BLaER1 treated with 17β-estradiol and CSF1 and Interleukin-3, amounts not matched to agents 10 nM and 100 nM (cell line): ENCODE data around the gene FLRT3.

ENCODE experiments used
- H3K27ac ChIP-seq, 11 experiments: shearing (Covaris generic); formaldehyde crosslinking; 2 replicates each; pipeline ENCODE4 v1.8.1; 2022
- H3K27me3 ChIP-seq, 11 experiments: shearing (Covaris generic); formaldehyde crosslinking; 2 replicates each; pipeline ENCODE4 v1.8.1; 2022
- H3K36me3 ChIP-seq, 11 experiments: shearing (Covaris generic); formaldehyde crosslinking; 2 replicates each; pipeline ENCODE4 v1.8.1; 2022
- H3K4me1 ChIP-seq, 10 experiments: shearing (Covaris generic); formaldehyde crosslinking; 2 replicates each; pipeline ENCODE4 v1.8.1; 2022
- H3K4me2 ChIP-seq, 11 experiments: shearing (Covaris generic); formaldehyde crosslinking; 2 replicates each; pipeline ENCODE4 v1.8.1; 2022
- H3K4me3 ChIP-seq, 10 experiments: shearing (Covaris generic); formaldehyde crosslinking; 2 replicates each; pipeline ENCODE4 v1.8.1; 2022
- H3K9ac ChIP-seq, 11 experiments: shearing (Covaris generic); formaldehyde crosslinking; 2 replicates each; pipeline ENCODE4 v1.8.1; 2022
- H3K9me3 ChIP-seq, 11 experiments: shearing (Covaris generic); formaldehyde crosslinking; replicated peaks in 1 of 11; 2 replicates each; pipeline ENCODE4 v1.8.1; 2022
- H4K20me1 ChIP-seq, 11 experiments: shearing (Covaris generic); formaldehyde crosslinking; 2 replicates each; pipeline ENCODE4 v1.8.1; 2022
- Cebpa-rat ChIP-seq, 11 experiments: shearing (Covaris generic); IDR thresholded peaks; 2 replicates each; pipeline ENCODE4 v1.8.1; 2022

The FLRT3 gene

GRCh38 chr20:14334306-14334930 lies 3.0 kb downstream of the FLRT3 start:
- Histone ChIP-seq H3K9me3 (no peaks in the 10 kb centered on the region), H3K4me2 (peak overlapping the region in 4 of 11 experiments; percentile 11 to 44 (median 16); a peak in 6 of 22 replicates), H3K36me3 (no peaks in the 10 kb centered on the region), H3K27me3 (no peaks in the 10 kb centered on the region), H3K4me3 (no peak overlapping the region), H4K20me1 (no peaks in the 10 kb centered on the region), H3K27ac (no peak overlapping the region), H3K9ac (no peak overlapping the region; a peak in 1 of 22 replicates), H3K4me1 (peaks cover 0 to 16% (median 3%) of the 10 kb centered on the region in 10 experiments; a peak in 9 of 20 replicates)
- no peak for TF ChIP-seq Cebpa-rat (IDR thresholded peaks at IDR 0.05)

GRCh38 chr20:14333721-14334120 lies 3.7 kb downstream of the FLRT3 start:
- TF ChIP-seq Cebpa-rat (IDR thresholded peaks at IDR 0.05), result no peak
- peak overlapping the region in 6 of 11 experiments; percentile 11 to 44 (median 24); a peak in 9 of 22 replicates for H3K4me2 ChIP-seq
- no peak overlapping the region for H3K4me3 ChIP-seq
- no peaks in the 10 kb centered on the region for H3K9me3 ChIP-seq
- H3K27ac ChIP-seq, result no peak overlapping the region
- peaks cover 0 to 16% (median 3%) of the 10 kb centered on the region in 10 experiments; a peak in 9 of 20 replicates for H3K4me1 ChIP-seq
- no peaks in the 10 kb centered on the region for H3K36me3 ChIP-seq
- H3K9ac ChIP-seq, result no peak overlapping the region; a peak in 1 of 22 replicates
- no peaks in the 10 kb centered on the region for H4K20me1 ChIP-seq
- no peaks in the 10 kb centered on the region for H3K27me3 ChIP-seq

GRCh38 chr20:14332866-14333265 lies 4.5 kb downstream of the FLRT3 start:
- H3K9me3 ChIP-seq, result no peaks in the 10 kb centered on the region
- H3K9ac ChIP-seq, result no peak overlapping the region
- H3K36me3 ChIP-seq, result no peaks in the 10 kb centered on the region
- TF ChIP-seq Cebpa-rat (IDR thresholded peaks at IDR 0.05), result no peak
- H4K20me1 ChIP-seq, result no peaks in the 10 kb centered on the region
- H3K4me3 ChIP-seq, result no peak overlapping the region
- H3K4me2 ChIP-seq, result no peak overlapping the region
- peaks cover 0 to 16% (median 3%) of the 10 kb centered on the region in 10 experiments; a peak in 9 of 20 replicates for H3K4me1 ChIP-seq
- H3K27ac ChIP-seq, result no peak overlapping the region
- no peaks in the 10 kb centered on the region for H3K27me3 ChIP-seq

DNA sequence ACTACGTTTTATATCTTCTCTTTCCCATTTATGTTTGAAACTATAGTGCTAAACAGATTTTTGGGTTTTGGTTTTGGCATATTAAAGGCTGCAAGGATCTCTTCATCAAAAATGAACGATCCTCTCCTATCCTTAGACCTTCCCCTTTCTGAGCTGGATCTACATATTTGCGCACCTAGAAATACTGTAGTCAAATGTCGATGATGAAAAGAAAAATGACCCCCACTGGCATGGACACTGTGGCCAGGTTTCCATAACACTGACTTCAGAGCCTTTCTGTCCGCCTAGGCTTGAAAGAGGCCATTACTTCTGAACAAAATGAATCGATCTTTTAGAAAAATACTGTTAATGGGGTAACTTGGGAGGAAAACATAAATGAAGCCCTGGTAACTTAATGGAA lies 5.8 kb downstream of the FLRT3 start:
- Histone ChIP-seq H3K4me3 (no peak overlapping the region), H3K36me3 (no peaks in the 10 kb centered on the region), H3K9ac (no peak overlapping the region), H3K9me3 (no peaks in the 10 kb centered on the region), H4K20me1 (no peaks in the 10 kb centered on the region), H3K4me1 (peaks cover 0 to 10% (median 3%) of the 10 kb centered on the region in 10 experiments; a peak in 7 of 20 replicates), H3K27me3 (no peaks in the 10 kb centered on the region), H3K27ac (no peak overlapping the region), H3K4me2 (no peak overlapping the region)
- no peak for TF ChIP-seq Cebpa-rat (IDR thresholded peaks at IDR 0.05)

DNA sequence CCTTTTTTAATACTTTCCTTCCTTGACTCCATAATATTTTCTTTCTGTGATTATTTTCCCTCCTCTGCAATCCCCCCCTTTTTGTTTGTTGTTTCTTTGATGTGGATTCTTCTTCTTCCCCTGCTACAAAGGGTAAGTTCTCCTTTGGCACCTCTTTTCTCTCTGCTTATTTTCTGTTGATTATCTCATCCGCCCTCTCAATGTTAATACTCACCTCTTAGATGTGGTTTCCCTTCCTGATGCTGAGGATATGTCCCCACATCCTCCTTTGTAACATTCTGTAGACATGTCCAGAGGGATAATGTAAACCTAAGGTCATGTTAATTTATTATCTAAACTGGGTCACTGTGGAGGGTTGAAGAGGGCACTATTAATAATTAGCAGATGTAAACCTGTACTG lies 17.7 kb downstream of the FLRT3 start:
- no peaks in the 10 kb centered on the region for H3K36me3 ChIP-seq
- H3K4me1 ChIP-seq, result peaks cover 0 to 10% (median 7%) of the 10 kb centered on the region in 10 experiments; a peak in 12 of 20 replicates
- no peak overlapping the region for H3K27ac ChIP-seq
- H3K4me3 ChIP-seq, result no peak overlapping the region
- H3K27me3 ChIP-seq, result no peaks in the 10 kb centered on the region
- H3K9ac ChIP-seq, result no peak overlapping the region
- H4K20me1 ChIP-seq, result no peaks in the 10 kb centered on the region
- no peak for TF ChIP-seq Cebpa-rat (IDR thresholded peaks at IDR 0.05)
- H3K9me3 ChIP-seq, result no peaks in the 10 kb centered on the region
- H3K4me2 ChIP-seq, result peak overlapping the region in 6 of 11 experiments; percentile 11 to 48 (median 38); a peak in 10 of 22 replicates

- Histone ChIP-seq H3K9ac (no peak overlapping the region), H3K4me1 (no peaks in the 10 kb centered on the region), H3K4me2 (no peak overlapping the region), H3K4me3 (no peak overlapping the region), H4K20me1 (no peaks in the 10 kb centered on the region), H3K9me3 (no peaks in the 10 kb centered on the region), H3K27me3 (no peaks in the 10 kb centered on the region), H3K27ac (no peak overlapping the region), H3K36me3 (no peaks in the 10 kb centered on the region)
- no peak for TF ChIP-seq Cebpa-rat (IDR thresholded peaks at IDR 0.05)
Observed at GRCh38 chr20:14313341-14314020, 23.9 kb downstream of the FLRT3 start.

DNA sequence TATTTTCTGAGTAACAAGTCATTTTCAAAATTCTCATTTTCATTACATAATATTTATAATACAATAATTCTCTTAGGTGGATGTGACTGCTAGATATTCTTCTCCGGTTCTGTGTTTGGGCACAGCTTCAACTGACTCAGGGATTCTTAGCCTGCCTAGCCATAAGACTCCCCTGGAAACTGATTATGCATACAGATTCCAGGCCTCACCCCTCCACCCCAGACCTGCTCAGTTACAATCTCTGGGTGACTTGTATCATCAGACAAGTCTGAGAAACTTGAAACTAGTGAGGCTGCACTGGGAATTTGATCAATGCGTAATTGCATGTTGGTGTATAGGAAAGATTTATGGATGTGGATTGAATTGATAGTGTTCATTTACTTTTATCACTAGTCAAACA lies 25.4 kb downstream of the FLRT3 start:
- H3K4me1 ChIP-seq, result no peaks in the 10 kb centered on the region
- H4K20me1 ChIP-seq, result no peaks in the 10 kb centered on the region
- no peak overlapping the region for H3K4me3 ChIP-seq
- H3K36me3 ChIP-seq, result no peaks in the 10 kb centered on the region
- no peak overlapping the region for H3K9ac ChIP-seq
- TF ChIP-seq Cebpa-rat (IDR thresholded peaks at IDR 0.05), result no peak
- H3K4me2 ChIP-seq, result no peak overlapping the region
- H3K27me3 ChIP-seq, result no peaks in the 10 kb centered on the region
- no peak overlapping the region for H3K27ac ChIP-seq
- H3K9me3 ChIP-seq, result no peaks in the 10 kb centered on the region

- no peaks in the 10 kb centered on the region for H3K36me3 ChIP-seq
- no peaks in the 10 kb centered on the region for H3K4me1 ChIP-seq
- H3K9me3 ChIP-seq, result no peaks in the 10 kb centered on the region
- H3K27ac ChIP-seq, result no peak overlapping the region
- no peak overlapping the region for H3K4me2 ChIP-seq
- TF ChIP-seq Cebpa-rat (IDR thresholded peaks at IDR 0.05), result no peak
- H3K27me3 ChIP-seq, result no peaks in the 10 kb centered on the region
- H3K9ac ChIP-seq, result no peak overlapping the region
- no peak overlapping the region for H3K4me3 ChIP-seq
- H4K20me1 ChIP-seq, result no peaks in the 10 kb centered on the region
Observed at GRCh38 chr20:14310977-14311627, 26.3 kb downstream of the FLRT3 start.

- Histone ChIP-seq H3K27me3 (no peaks in the 10 kb centered on the region), H4K20me1 (no peaks in the 10 kb centered on the region), H3K36me3 (no peaks in the 10 kb centered on the region), H3K27ac (no peak overlapping the region), H3K9ac (no peak overlapping the region), H3K4me1 (no peaks in the 10 kb centered on the region), H3K4me2 (no peak overlapping the region), H3K4me3 (no peak overlapping the region), H3K9me3 (no peaks in the 10 kb centered on the region)
- TF ChIP-seq Cebpa-rat (IDR thresholded peaks at IDR 0.05), result no peak
Observed at GRCh38 chr20:14307956-14308355, 29.5 kb downstream of the FLRT3 start.
